GM18520 (cell line): ENCODE data around the gene C16orf74.

Experiments
- ATAC-seq: cut with Tn5 transposase; IDR thresholded peaks from one replicate; pipeline ENCODE4 v1.9.1; 2021; ENCODE audit not compliant: unreplicated experiment

C16orf74 gene

DNA sequence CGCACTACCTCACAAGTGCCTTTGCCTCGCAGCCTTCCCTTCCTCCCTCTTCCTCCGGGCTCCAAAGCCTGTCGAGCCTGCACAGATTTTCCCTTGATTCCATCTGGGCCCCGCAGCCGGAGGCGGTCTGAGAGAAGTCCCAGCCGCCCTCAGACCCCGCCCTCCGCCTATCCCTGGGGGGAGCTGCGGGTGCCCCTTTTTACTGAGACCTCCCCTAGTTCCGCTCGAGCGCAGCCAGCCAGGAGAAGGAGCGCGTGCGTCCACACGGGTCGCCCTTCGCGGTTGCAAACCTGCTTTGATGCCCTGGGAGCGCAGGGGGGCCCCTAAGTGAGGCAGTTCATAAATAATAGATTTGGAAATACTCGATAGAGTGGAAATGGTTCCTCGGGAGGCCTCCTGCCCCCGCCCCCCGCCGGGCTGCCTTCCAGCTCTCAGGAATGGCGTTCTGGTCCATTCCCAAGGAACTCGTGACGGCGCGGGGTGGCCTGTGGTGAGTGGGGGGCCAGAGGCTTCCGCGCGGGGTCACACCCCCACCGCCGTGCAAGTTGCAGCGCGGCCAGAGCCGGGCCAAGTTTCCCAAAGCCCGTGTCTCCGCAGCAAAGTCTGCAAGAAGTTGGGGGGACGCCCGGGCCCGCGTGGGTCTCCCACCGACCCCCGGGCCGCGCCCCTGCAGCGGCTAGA, 610 bp downstream of the C16orf74 start:
- ATAC-seq = no peak

DNA sequence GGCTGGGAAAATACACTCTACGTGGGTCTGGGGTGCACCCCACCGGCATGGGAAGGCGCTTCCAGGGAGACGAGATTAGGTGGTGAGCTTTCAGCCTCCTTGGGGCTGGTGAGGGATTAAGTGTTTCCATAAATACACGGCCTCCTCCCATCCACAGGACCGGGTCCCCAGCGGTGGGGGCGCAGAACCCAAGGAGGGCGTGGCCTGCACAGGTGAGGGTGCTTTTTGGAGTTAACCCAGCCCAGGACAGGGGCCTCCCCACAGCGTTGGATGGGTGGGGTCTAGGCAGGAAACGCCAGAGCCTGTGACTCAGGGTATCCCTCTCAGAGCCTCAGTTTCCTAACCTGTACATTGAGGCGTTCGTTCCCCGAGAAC, 1.1 kb downstream of the C16orf74 start:
- no peak for ATAC-seq

DNA sequence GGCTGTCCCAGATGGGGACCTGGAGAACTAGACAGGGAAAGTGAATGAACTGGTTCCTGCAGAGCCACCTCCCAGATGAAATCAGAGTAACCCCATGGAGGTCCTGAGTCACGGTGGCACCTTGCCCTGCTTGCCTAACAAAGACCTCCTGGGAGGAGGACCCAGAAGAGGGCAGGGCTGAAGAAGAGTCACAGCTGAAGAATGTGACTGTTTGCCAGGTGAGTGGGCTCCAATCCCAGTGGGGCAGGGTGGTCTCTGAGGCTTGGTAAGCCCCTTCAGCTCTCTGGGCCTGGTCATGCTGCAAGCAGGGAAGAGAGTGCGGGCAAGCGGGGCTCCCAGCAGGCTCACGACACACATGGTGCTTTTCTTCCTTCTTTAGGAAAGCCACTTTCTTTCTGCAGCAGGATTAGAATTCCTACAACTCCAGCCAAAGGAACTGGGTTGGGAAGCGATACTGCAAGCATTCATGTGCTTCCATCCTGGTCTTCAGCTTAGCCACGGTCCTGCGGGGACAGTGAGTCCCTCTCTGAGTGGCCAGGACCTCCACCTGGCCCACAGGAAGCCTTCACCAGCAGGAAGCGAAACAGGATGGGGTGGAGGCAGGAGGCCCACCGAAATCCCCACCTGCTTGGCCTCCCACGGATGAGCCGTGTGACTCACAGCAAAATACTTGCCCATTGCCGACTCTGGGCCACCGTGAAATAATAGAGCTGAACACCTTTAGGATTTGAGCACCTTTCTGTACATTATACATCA, 4.3 kb downstream of the C16orf74 start:
- no peak for ATAC-seq

DNA sequence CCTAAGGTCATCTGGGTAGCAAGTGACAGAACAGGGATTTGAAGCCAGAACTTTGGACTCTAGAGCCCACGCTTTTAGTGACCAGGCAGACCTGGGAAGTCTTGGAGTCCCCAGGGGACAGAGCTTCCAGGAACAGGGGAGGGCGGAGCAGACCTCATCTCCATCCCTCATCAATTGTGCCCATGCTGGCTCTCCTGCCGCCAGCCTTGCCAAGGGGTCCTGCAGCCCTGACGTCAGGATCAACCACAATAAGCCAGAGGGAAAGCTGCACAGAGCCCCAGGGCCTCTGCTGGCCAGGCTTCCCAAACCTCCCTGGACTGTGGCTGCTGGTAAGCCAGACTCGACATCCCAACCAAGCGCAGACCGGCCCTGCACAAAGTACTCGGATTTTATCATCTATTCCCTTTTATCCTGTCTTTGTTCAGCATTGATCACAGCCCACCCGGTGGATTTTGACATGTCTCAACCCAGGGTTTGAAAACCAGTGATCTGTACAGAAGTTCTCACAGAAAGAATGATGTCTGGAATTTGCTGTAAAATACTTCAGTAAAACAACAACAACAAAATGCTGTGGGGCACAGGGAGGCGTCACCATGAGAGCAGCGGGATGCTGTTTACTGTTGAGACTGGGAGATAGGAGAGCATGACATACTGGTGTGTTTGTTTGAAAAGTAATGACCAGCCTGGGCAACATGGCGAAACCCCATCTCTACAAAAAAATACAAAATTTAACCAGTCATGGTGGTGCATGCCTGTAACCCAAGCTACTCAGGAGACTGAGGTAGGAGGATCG, 11.8 kb downstream of the C16orf74 start:
- no peak for ATAC-seq

DNA sequence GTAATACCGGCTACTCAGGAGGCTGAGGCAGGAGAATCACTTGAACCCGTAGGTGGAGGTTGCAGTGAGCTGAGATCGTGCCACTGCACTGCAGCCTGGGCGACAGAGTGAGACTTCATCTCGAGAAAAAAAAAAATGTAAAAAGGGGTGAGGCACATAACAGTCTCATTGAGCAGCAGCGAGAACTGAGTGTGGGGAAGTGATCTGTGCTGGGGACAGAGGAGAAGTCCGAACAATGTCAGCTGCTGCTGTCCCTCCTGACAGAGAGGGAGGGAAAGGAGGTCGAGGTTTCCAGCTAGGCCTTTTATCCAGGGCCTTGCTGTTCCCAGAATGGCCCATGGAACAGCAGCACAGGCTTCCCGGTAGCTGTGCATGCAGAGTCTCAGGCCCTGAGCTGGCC, 14.0 kb downstream of the C16orf74 start:
- no peak for ATAC-seq

DNA sequence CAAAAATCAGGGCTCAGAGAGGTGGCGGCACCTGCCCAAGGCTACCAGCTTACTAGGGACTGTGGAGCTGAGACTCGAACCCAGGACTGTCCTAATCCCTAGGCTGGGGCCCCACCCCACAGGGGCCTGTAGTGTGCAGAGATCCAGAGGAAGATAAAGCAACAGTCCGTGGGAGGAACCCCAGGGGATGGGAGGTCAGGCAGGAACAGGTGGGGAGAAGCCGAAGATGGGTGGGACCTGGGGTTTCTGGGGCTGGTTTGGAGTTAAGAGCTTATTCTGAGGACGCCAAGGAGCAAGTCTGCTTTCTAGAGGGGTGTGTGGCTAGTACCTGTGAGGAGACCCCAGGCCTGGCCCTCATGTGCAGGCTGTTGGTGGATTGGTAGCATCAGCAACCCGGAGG, 14.9 kb downstream of the C16orf74 start:
- no peak for ATAC-seq

DNA sequence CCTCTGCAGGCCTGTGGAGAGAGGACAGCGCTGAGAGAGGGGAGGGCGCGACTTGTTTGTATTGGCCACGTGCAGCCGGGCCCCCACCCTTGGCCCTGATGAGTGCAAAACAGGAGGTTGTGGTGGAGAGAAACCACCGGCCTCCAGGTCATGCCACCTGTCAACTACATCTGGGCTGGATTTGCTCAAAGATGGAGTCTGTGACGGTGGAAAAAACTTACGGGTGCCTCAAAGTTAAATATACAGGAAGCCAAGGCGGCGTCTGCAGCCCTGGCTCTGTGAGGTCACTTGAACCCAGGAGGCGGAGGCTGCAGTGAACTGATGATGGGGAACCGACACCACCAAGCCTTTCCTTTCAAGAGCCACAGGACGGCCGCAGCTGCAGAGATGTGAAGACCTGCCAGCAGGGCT, 15.7 kb downstream of the C16orf74 start:
- ATAC-seq = no peak

DNA sequence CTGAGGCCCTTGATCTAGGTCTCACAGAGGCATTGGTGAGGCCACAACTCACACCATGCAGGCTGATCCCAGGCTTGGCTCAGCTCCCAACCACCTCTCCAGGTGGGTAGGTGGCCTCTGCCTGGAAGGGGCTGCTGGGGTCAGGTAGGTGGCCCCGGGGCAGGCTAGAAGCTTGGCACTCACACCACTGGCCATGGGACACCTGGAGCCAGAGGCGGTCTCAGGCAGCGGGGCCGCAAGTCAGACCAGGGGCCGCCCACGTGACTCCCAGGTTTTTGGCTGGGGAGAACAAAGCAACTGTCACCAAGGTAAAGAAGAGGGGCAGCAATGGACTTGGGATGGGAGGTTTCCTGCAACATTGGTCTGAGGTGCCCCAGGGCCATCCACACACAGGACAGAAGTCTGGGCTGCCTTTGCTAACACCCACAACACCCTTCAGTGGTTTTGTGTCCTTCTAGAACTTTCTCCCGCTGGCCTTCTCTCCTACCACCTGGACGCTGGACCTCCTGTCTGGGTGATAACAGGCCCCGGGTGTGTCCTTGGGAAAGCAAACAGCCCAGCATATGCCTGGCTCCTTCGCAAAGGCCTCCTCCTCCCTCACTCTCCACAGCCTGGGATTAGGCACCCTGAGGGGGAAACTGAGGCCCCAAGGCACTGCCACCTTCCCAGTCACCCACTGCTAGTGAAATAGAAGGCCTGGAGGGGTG, 16.4 kb downstream of the C16orf74 start:
- no peak for ATAC-seq

DNA sequence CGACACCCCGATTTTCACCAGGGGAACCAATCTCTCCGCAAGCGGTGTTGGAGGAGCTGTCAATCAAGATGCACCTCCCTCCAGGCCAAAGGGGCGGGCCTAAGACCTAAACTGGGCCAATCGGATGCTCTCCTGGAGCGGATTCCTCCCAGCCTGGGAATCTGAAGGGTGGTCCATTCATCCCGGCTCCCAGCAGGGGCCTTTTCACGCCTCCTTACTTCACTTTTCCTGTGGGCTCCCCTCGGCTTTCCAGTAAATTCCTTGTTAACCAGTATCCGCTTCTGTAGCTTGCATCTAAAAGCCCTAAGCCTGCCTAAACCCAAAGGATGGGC, 17.1 kb downstream of the C16orf74 start:
- no peak for ATAC-seq

DNA sequence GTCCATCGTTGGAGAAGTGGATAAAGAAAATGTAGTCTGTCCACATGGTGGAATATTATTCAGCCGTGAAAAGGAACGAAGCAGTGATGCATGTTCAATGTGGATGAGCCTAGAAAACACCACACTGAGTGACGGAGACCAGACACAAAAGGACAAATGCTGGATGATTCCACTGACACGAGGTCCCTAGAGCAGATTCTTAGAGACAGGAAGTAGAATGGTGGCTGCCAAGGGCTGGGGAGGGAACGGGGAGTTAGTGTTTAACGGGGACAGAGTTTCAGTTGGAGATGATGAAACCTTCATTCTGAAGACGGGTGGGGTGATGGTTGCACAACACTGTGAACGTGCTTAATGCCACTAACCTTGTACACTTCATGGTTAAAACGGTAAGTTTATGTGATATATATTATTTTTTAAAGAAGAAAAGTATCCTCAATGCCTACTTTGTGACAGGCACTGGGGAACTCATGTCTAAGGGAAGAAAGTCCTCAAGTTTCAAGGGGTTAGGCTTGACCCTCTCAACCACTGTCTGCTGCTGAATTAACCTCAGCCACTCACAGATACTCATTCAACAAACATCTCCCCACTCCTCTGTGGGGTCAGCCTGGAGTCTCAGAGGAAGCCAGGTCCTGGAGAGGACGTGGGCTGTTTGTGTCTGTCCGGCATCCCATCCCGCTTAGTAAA, 17.6 kb downstream of the C16orf74 start:
- no peak for ATAC-seq

DNA sequence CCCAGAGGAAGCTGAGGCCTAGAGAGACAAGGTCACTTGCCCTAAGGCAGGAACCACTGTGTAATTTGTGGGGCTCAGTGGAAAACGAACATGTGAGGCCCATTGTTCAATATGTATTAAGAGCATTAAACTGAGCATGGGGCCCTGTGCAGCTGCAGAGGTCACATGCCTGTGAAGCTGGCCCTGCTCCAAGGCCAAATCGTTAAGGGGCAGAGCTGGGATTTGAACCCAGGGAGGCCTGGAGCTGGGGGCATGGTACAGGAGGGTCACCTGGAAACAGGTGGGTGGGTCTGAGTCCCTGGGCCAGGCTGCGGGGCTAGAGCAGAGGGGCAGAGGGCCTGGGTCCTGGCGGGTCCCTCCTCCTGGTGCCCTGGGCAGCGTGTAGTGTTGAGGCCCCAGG, 19.7 kb downstream of the C16orf74 start:
- ATAC-seq = no peak

DNA sequence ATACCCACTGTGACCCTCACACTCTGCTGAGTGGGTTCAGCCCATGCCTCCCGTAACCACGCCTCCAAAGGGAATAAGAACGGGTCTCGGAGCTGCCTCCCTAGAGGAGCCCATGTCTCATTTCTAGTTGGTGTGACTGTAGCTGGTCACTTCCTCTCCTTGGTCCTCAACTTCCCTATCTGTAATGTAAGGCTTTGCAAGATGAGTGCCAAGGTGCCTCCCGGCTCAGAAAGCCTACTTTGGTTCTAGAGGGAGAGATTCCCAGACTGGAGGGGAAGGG, 20.8 kb downstream of the C16orf74 start:
- ATAC-seq = no peak

DNA sequence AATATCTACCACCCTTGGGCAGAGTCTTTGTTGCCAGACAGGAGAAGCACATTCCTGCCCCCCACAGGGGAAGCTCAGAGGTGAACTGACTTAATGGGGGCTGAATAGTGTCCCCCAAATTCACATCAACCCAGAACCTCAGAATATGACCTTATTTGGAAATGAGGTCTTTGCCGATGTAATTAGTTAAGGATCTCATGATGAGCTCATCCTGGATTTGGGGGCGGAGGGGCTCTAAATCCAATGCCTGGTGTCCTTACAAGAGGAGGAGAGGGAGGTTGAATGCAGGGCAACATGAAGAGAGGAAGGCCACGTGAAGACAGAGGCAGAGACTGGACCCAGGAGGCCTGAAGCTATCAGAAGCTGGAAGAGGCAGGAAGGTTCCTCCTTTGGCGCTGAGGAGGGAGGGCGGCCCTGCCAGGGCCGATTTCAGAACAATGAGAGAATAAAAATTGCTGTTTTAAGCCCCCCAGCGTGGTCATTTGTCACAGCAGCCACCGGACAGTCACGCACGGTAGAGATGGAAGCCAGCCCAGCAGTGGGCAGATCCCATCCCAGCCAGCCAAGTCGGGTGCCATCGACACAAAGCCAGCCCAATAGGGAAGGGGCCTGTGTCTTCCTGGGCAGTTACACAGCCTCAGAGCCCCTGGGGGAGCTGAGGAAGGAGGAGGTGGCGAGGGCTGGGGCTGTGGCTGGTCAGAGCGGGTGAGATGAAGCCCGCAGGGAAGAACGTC, 21.3 kb downstream of the C16orf74 start:
- no peak for ATAC-seq

DNA sequence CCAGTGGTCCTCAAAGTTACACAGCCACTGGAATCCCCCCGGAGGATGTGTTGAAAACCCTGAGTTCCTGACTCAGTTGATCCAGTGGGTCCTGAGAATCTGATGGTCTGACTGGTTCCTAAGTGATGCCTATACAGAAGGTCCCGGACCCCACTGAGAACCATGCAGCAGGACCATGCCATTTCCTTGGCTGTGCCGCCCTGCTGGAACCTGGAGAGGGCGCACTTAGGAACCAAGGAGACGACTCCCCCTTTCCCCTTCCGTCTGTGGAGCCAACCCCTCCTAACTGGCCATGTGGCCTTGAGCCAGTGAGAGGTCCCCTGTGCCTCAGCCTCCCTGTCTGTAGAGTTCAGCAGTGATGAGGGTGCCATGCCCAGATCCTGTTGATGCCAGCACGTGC, 22.0 kb downstream of the C16orf74 start:
- no peak for ATAC-seq

DNA sequence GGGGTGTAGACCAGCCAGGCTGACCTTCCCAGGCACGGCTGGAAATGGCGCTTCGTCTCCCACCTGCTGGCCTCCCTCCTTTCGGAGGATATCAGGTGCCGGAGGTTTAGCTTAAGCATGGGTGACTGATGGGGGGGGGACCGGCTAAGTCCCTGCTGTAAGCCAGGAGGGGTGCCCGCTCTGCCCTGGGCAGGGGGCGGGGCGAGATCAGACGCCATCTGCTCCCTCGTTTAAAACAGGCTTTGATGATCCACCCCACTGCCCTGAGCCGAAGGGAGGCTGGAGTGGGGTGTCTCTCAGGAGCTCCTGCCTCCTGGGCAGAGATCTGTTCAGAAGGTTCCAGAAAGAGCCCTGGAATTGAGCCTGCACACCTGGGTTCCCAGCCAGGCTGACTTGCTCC, 26.0 kb downstream of the C16orf74 start:
- no peak for ATAC-seq

DNA sequence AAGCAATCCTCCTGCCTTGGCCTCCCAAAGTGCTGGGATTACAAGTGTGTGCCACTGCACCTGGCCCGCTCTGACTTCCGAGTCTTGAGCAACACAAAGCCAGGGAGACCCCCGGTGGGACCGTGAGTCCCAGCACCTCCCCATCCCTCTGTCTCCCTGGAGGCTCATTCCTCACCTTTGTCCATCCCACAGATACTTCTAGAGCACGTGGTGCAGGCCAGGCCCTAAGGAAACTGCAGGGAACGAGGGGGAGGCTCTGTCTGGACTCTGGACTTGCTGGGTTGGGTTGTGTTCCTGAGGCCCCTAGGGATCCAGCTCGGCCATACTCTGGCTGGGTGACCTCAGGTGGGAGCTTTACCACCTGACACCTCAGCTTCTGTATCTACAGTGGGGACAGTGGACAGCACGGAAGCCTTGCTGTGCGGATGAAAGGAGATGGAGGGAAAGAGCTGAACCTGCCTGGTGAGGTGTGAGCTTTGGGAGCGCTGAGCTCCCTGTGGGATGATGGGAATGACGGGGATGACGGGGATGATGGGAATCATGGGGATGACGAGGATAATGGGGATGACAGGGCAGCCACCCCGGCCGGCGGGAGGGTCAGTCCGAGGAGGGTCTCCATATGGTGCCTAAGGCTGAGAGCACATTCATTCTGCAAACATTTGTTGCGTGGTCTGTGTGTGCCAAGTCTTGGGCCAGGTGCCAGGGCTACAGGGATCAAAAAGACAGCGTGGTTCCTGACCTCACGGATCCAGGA, 26.6 kb downstream of the C16orf74 start:
- ATAC-seq = no peak

DNA sequence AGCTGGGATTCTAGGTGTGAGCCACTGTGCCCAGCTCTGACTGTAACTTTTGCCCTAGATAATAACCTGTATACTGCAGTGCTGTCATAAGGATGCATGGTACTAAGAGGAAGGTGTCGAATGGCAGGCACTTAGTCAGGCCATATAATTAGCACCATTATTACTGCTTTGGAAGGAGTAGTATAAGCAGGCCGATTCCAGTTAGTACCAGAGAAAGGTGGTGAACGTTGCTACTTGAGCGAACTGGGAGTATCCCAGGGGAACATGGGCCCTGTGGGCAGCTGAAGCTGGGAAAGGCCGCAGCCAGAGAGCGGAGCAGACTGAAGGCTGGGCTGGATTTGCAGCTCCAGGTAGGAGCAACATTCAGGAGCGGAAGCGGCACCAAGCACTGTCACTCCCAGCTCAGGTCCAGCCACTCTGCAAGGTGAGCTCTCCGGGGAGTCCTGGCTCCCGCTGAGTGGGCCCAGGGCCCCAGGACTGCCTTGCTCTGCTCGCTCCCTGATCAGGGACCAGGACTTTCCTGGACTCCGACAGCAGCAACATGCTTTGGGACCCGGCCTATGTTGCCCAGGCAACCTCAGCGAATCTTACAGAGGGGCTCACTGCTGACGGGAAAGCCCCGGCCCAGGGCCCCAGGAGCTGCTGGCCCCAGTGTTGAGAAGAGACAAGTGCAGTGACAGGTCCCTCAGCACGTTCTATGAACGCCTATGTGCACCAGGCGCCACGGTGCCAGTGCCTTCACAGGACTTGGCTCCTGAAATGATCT, 28.6 kb downstream of the C16orf74 start:
- no peak for ATAC-seq

DNA sequence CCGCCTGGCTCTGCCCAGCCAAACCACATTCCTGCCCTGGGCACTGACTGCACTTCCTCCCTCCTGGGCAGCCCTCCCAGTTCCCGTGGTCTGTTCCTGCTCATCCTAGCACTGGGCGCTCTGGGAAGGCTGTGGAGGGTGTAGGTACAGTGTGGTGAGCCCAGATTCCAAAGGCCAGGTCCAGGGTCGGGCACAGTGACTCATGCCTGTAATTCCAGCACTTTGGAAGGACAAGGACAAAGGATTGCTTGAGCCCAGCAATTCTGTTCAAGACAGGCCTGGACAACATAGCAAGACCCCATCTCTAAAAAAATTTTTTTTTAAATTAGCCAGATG, 30.6 kb downstream of the C16orf74 start:
- no peak for ATAC-seq

DNA sequence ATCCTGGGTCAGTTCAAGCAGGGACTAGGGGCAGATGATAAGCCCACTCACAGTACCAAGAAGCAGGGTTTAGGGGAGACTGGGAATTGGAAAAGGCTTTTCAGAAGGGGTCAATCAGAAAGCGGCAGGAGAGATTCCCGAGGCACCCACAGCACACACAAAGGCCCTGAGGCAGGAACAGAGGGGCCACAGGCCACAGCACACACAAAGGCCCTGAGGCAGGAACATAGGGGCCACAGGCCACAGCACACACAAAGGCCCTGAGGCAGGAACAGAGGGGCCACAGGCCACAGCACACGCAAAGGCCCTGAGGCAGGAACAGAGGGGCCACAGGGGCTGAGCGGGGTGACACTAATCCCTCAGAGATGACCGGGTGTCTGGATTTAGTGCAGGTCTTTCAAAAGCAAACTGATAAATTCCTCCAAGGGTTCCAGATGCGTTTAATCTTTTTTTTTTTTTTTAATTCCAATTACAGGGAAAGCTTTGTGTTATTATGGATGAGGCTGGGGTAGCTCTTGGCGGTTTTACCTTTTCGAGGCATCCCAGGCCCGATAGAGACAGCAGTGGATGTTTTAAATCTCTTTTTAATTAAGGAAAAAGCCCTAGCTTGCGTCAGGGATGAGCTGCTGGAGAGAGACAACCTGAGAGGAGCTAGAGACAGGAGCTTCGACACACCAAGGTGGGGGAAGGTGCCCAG, 31.1 kb downstream of the C16orf74 start:
- ATAC-seq = no peak
